HL-60 (cell line): ENCODE results near the gene SUSD4.

Source experiments
- DNase-seq, 2 experiments: peaks; one replicate each; pipeline ENCODE4 v3.0.0-alpha.2; 2010 to 2020; ENCODE audit warnings: low read depth in 1 of 2, low spot score in 1 of 2
- H3K27ac ChIP-seq: fragments of 250-450 bp; sonication (Bioruptor Pico); replicated peaks from 2 replicates; pipeline ENCODE4 v1.5.1; 2020; ENCODE audit warnings: mild to moderate bottlenecking, moderate library complexity
- H3K27me3 ChIP-seq: fragments of 250-450 bp; sonication (Bioruptor Pico); 2 replicates; pipeline ENCODE4 v1.5.1; 2021; ENCODE audit warnings: mild to moderate bottlenecking, moderate library complexity; ENCODE audit not compliant: insufficient read depth, poor library complexity, severe bottlenecking
- H3K4me3 ChIP-seq: replicated peaks from 2 replicates; pipeline ENCODE4 v1.5.1; 2011; ENCODE audit warnings: mild to moderate bottlenecking, control low read depth, low read length; ENCODE audit not compliant: insufficient read depth
- CTCF ChIP-seq: IDR thresholded peaks from one replicate; pipeline ENCODE4 v1.5.1; 2011; ENCODE audit warnings: low read length, control low read depth, inconsistent platforms; ENCODE audit not compliant: insufficient read depth
- GABPA ChIP-seq: IDR thresholded peaks from 2 replicates; pipeline ENCODE4 v1.6.1; 2012; ENCODE audit warnings: low read depth
- POLR2AphosphoS5 ChIP-seq: IDR thresholded peaks from 2 replicates; pipeline ENCODE4 v1.6.1; 2012; ENCODE audit warnings: low read depth
- REST ChIP-seq: IDR thresholded peaks from 2 replicates; pipeline ENCODE4 v1.6.1; 2012; ENCODE audit warnings: low read depth; ENCODE audit not compliant: insufficient replicate concordance
- SPI1 ChIP-seq: IDR thresholded peaks from 2 replicates; pipeline ENCODE4 v1.6.1; 2012; ENCODE audit warnings: low read depth, mild to moderate bottlenecking, borderline replicate concordance

SUSD4 gene

GRCh38 chr1:223264529-223264928, 99.4 kb downstream of the SUSD4 start:
- Histone ChIP-seq H3K27me3 (peaks cover 3% of the 10 kb centered on the region), H3K27ac (no peak overlapping the region), H3K4me3 (no peak overlapping the region)
- no peak for TF ChIP-seq POLR2AphosphoS5
- TF ChIP-seq REST = no peak
- no peak for DNase-seq

GRCh38 chr1:223261914-223262313, 102.1 kb downstream of the SUSD4 start:
- Histone ChIP-seq H3K27ac (no peak overlapping the region), H3K27me3 (peaks cover 3% of the 10 kb centered on the region), H3K4me3 (no peak overlapping the region)
- no peak for TF ChIP-seq POLR2AphosphoS5
- no peak for TF ChIP-seq REST
- no peak for TF ChIP-seq CTCF
- TF ChIP-seq GABPA = no peak
- TF ChIP-seq SPI1 = no peak
- no peak for DNase-seq

- Histone ChIP-seq H3K4me3 (no peak overlapping the region), H3K27me3 (peaks cover 3% of the 10 kb centered on the region), H3K27ac (no peak overlapping the region)
- DNase-seq = no peak
- no peak for TF ChIP-seq GABPA
- no peak for TF ChIP-seq SPI1
- TF ChIP-seq REST = no peak
- no peak for TF ChIP-seq CTCF
- no peak for TF ChIP-seq POLR2AphosphoS5
Measured at GRCh38 chr1:223260712-223261111, 103.3 kb downstream of the SUSD4 start.

GRCh38 chr1:223259462-223259861, 104.5 kb downstream of the SUSD4 start:
- Histone ChIP-seq H3K4me3 (no peak overlapping the region), H3K27ac (no peak overlapping the region), H3K27me3 (peaks cover 3% of the 10 kb centered on the region)
- no peak for TF ChIP-seq POLR2AphosphoS5
- no peak for TF ChIP-seq REST
- no peak for TF ChIP-seq SPI1
- TF ChIP-seq CTCF = no peak
- no peak for TF ChIP-seq GABPA
- DNase-seq = no peak
